AG09309 (cell line): ENCODE data around the gene TMEM72.

Source experiments
- DNase-seq: peaks from one replicate; pipeline ENCODE4 v3.0.0-alpha.2; 2010; ENCODE audit warnings: low read depth
- H3K4me3 ChIP-seq: 2 replicates; pipeline ENCODE4 v1.5.1; 2011; ENCODE audit warnings: mild to moderate bottlenecking, low read depth, low read length, moderate library complexity; ENCODE audit not compliant: control insufficient read depth
- CTCF ChIP-seq: IDR thresholded peaks from 2 replicates; pipeline ENCODE4 v1.5.1; 2011; ENCODE audit warnings: mild to moderate bottlenecking, low read depth, low read length, inconsistent platforms; ENCODE audit not compliant: insufficient read depth, control insufficient read depth; ENCODE audit errors: missing control alignments

TMEM72 gene

DNA sequence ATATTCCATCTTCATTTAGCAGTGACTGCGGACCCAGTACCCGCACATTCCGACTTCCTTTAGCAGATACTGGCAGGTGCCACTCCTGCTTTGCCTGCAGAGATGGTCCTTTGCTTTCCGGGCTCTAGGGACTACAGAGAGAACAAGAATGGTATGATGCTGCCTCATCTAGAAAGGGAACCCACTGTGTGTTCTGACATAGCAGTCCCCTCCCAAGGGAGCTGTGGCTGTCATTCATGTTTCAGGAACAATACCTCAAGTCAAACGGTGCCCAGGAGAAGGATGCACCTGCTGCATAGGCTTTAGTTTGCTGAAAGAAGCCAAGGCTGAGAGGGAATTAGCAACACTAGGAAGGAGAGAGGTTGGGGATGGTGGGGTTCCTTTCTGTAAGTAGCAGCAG lies 15.9 kb upstream of the TMEM72 start:
- no peak for DNase-seq
- no peak for TF ChIP-seq CTCF
- no peak overlapping the region for H3K4me3 ChIP-seq

- DNase-seq: no peak
- no peak for TF ChIP-seq CTCF
- H3K4me3 ChIP-seq: no peak overlapping the region
Observed at GRCh38 chr10:44897049-44897448, 14.1 kb upstream of the TMEM72 start.

- no peak for TF ChIP-seq CTCF
- no peak overlapping the region for H3K4me3 ChIP-seq
- no peak for DNase-seq
Observed at GRCh38 chr10:44898665-44899064, 12.5 kb upstream of the TMEM72 start.

DNA sequence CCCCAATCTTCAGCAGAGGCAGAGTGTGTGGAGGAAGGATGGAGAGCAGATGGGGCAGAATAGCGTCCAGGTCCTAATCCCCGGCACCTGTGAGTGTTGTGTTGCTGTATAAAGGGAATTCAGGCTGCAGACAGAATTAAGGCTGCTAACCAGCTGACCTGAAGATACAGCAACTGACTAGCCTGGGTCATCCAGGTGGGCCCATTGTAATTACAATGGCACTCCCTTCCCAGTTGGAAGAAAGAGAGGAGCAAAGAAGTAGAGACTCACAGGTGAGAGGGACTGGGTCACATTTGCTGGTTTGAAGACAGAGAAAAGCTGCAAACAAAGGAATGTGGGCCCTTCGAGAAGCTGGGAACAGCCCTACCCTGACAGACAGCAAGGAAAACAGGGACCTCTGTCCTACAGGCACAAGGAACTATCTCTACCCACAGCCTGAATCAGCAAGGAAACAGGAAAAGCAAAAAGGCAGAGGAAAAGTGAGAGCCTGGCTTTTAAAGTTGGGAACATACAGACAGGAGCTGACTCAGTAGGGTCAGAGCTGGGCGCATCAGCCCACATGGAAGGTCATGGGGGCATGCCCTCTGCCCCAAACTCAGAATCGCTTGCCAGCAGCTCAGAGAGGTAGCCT lies 11.6 kb upstream of the TMEM72 start:
- TF ChIP-seq CTCF: no peak
- no peak for DNase-seq
- no peak overlapping the region for H3K4me3 ChIP-seq

DNA sequence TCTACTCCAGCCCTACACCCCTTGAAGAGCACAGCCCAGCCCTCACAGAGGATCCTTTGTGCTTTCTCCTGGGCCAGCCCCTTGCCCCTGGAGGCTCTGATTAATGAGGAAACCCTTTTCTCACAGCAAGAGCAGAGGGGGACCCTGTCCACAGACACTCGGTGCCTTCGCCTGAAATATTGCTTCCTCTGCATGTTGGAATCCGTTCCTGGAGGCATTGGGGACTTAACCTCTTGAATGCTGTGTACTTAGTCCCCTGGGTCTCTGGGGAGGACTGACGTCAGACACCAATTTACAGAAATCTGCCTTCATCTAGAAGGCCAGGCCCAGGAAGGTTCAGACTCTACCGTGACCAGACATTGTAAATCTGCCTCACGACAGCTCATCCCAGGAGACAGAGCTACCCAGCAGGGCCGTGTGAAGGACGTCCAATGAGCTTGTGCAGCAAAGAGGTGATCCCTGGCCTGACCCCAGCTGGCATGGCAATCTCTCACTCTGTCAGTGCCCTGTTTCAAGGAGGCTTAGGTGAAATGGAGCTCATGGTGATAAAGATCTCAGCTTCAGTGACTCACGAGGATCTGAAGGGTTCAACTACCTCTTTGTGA lies 8.1 kb upstream of the TMEM72 start:
- no peak for DNase-seq
- H3K4me3 ChIP-seq: no peak overlapping the region
- TF ChIP-seq CTCF: no peak

DNA sequence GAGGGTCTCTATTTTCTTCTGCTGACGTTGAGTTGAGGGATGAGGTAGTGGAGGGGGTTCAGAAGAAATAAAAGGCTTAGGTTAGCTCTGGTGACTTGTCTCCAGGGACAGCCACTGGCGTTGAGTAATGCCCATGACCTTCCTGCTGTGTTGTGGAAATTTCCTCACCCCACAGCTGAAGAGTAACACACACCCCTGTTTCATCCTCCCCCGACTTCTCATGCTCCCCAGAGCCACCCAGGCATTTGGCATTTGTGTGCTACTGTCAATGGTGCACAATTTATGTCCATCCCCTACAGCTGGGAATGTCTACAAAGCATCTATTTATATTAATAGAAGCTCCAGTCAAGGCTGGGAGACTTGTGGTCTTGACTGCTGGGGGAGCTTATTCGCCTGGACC lies 4.7 kb upstream of the TMEM72 start:
- DNase-seq: no peak
- no peak for TF ChIP-seq CTCF
- no peak overlapping the region for H3K4me3 ChIP-seq
